SK-N-MC (cell line): ENCODE results near the gene SLC25A22.

Source experiments
- EZH2 ChIP-seq: fragments of 200-600 bp; sonication (generic); IDR thresholded peaks from one replicate; pipeline ENCODE4 v1.6.1; 2017; ENCODE audit warnings: antibody characterized with exemption
- FOXP2 ChIP-seq: optimal IDR thresholded peaks from 2 replicates; pipeline ENCODE3; 2011; ENCODE audit warnings: mild to moderate bottlenecking, moderate library complexity; ENCODE audit not compliant: insufficient read depth; ENCODE audit errors: extremely low read length, control extremely low read depth
- POLR2AphosphoS5 ChIP-seq: IDR thresholded peaks from 2 replicates; pipeline ENCODE4 v1.6.1; 2012; ENCODE audit warnings: mild to moderate bottlenecking, low read depth, low read length, borderline replicate concordance

DNA sequence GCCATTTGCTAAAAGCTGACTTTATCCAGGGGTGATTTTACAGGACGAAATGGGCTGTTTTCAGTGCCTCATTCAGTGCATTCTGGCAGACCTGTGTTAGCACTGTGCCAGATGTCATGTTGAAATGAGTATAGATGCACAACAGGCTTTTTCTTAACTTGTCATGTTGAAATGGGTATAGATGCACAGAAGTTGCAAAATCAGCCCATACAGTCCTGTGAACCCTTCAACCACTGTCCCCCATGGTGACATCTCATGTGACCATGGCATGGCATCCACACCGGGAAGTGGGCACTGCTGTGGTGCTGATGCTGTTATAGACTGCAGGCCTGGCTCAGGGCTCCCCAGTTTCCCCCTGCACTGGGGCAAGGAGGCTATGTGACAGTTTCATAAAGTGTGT, 48.4 kb downstream of the SLC25A22 start:
- TF ChIP-seq POLR2AphosphoS5 = no peak
- TF ChIP-seq EZH2 = no peak
- no peak for TF ChIP-seq FOXP2
